AG10803 (cell line): Measurements from ENCODE around the gene MAP4K4.

Source experiments
- DNase-seq: peaks from one replicate; pipeline ENCODE4 v3.0.0; 2010; ENCODE audit warnings: low read depth
- H3K4me3 ChIP-seq: 2 replicates; pipeline ENCODE4 v1.5.1; 2011; ENCODE audit warnings: mild to moderate bottlenecking, low read length, control low read depth
- CTCF ChIP-seq: conservative IDR thresholded peaks from 2 replicates; pipeline ENCODE4 v1.5.1; 2011; ENCODE audit warnings: mild to moderate bottlenecking, low read length, control low read depth, inconsistent platforms

MAP4K4 gene

GRCh38 chr2:101667823-101668222 is 29.7 kb upstream of the MAP4K4 start:
- no peak overlapping the region for H3K4me3 ChIP-seq

GRCh38 chr2:101672047-101672446 is 25.5 kb upstream of the MAP4K4 start:
- DNase-seq = no peak
- no peak for TF ChIP-seq CTCF

More at GRCh38 chr2:101667823-101668222, 29.7 kb upstream of the MAP4K4 start:
- no peak for TF ChIP-seq CTCF
- no peak for DNase-seq

GRCh38 chr2:101673920-101674319 is 23.6 kb upstream of the MAP4K4 start:
- DNase-seq = no peak
- TF ChIP-seq CTCF = no peak
- no peak overlapping the region for H3K4me3 ChIP-seq

More at GRCh38 chr2:101672047-101672446, 25.5 kb upstream of the MAP4K4 start:
- H3K4me3 ChIP-seq = no peak overlapping the region

GRCh38 chr2:101675512-101675911 is 22.0 kb upstream of the MAP4K4 start:
- DNase-seq = no peak
- no peak overlapping the region for H3K4me3 ChIP-seq
- TF ChIP-seq CTCF = no peak

- DNase-seq = no peak
- H3K4me3 ChIP-seq = no peak overlapping the region
- no peak for TF ChIP-seq CTCF
These were observed 20.8 kb upstream of the MAP4K4 start for GRCh38 chr2:101676674-101677073.

GRCh38 chr2:101677658-101678057 is 19.8 kb upstream of the MAP4K4 start:
- DNase-seq = no peak
- TF ChIP-seq CTCF = no peak
- no peak overlapping the region for H3K4me3 ChIP-seq

- H3K4me3 ChIP-seq = no peak overlapping the region
- no peak for DNase-seq
These were observed 19.1 kb upstream of the MAP4K4 start for GRCh38 chr2:101678379-101678778.

More at GRCh38 chr2:101678379-101678778, 19.1 kb upstream of the MAP4K4 start:
- no peak for TF ChIP-seq CTCF
